NCI-H2196 (cell line): ENCODE measurements around the gene SLC66A3.

ENCODE experiments used
- DNase-seq: peaks from one replicate; lab custom pipeline; 2025; ENCODE audit not compliant: unreplicated experiment; lab: John Stamatoyannopoulos, UW

The SLC66A3 gene

GRCh38 chr2:11134349-11134748 is 20.9 kb upstream of the SLC66A3 start:
- no peak for DNase-seq

GRCh38 chr2:11140492-11140891 is 14.8 kb upstream of the SLC66A3 start:
- DNase-seq: no peak

GRCh38 chr2:11141319-11141718 is 13.9 kb upstream of the SLC66A3 start:
- no peak for DNase-seq

GRCh38 chr2:11142330-11142729 is 12.9 kb upstream of the SLC66A3 start:
- DNase-seq: no peak

- DNase-seq: no peak
These were observed 12.3 kb upstream of the SLC66A3 start for GRCh38 chr2:11142987-11143386.

GRCh38 chr2:11144077-11144737 is 11.1 kb upstream of the SLC66A3 start:
- no peak for DNase-seq

- DNase-seq: no peak
These were observed 10.6 kb upstream of the SLC66A3 start for GRCh38 chr2:11144738-11145079.

GRCh38 chr2:11145350-11145749 is 9.9 kb upstream of the SLC66A3 start:
- no peak for DNase-seq

- no peak for DNase-seq
These were observed 9.2 kb upstream of the SLC66A3 start for GRCh38 chr2:11146076-11146475.

- DNase-seq: no peak
These were observed 8.0 kb upstream of the SLC66A3 start for GRCh38 chr2:11147263-11147662.

- DNase-seq: no peak
These were observed 2.7 kb upstream of the SLC66A3 start for GRCh38 chr2:11152591-11152990.

GRCh38 chr2:11154016-11154922 is 998 bp upstream of the SLC66A3 start:
- no peak for DNase-seq

GRCh38 chr2:11154923-11155380 is 315 bp upstream of the SLC66A3 start:
- DNase-seq: peak; percentile 93

GRCh38 chr2:11156396-11157075 is 1.3 kb downstream of the SLC66A3 start:
- DNase-seq: no peak

- no peak for DNase-seq
These were observed 2.0 kb downstream of the SLC66A3 start for GRCh38 chr2:11157296-11157695.

- DNase-seq: no peak
These were observed 2.5 kb downstream of the SLC66A3 start for GRCh38 chr2:11157731-11158130.

GRCh38 chr2:11158916-11159573 is 3.8 kb downstream of the SLC66A3 start:
- DNase-seq: no peak

- DNase-seq: no peak
These were observed 4.4 kb downstream of the SLC66A3 start for GRCh38 chr2:11159574-11160170.

- DNase-seq: no peak
These were observed 5.0 kb downstream of the SLC66A3 start for GRCh38 chr2:11160256-11160655.

GRCh38 chr2:11160731-11161455 is 5.6 kb downstream of the SLC66A3 start:
- DNase-seq: no peak
